OCI-M2 (cell line): Measurements from ENCODE around the gene MTMR11.

Experiments used
- DNase-seq: peaks from one replicate; lab custom pipeline; 2025; ENCODE audit not compliant: unreplicated experiment; lab: John Stamatoyannopoulos, UW

The MTMR11 gene

GRCh38 chr1:149936992-149937705 lies 470 bp upstream of the MTMR11 start:
- DNase-seq, result no peak

GRCh38 chr1:149934356-149934755 lies 2.3 kb downstream of the MTMR11 start:
- no peak for DNase-seq

GRCh38 chr1:149933208-149933607 lies 3.5 kb downstream of the MTMR11 start:
- no peak for DNase-seq

- no peak for DNase-seq
Observed at GRCh38 chr1:149932474-149932873, 4.2 kb downstream of the MTMR11 start.

GRCh38 chr1:149931212-149931790 lies 5.4 kb downstream of the MTMR11 start:
- DNase-seq, result no peak

GRCh38 chr1:149929856-149930255 lies 6.8 kb downstream of the MTMR11 start:
- DNase-seq, result no peak

GRCh38 chr1:149928401-149928724 lies 8.3 kb downstream of the MTMR11 start:
- no peak for DNase-seq

- no peak for DNase-seq
Observed at GRCh38 chr1:149927563-149928400, 8.9 kb downstream of the MTMR11 start, which contains the start of gene SF3B4. Gene SF3B4 (minus strand): TSS chr1:149927803. CDS start chr1:149927759, 44 bp downstream.

- no peak for DNase-seq
Observed at GRCh38 chr1:149927056-149927562, 9.6 kb downstream of the MTMR11 start.

GRCh38 chr1:149926296-149926695 lies 10.4 kb downstream of the MTMR11 start:
- no peak for DNase-seq

GRCh38 chr1:149925751-149926150 lies 10.9 kb downstream of the MTMR11 start:
- DNase-seq, result no peak

GRCh38 chr1:149925345-149925744 lies 11.3 kb downstream of the MTMR11 start:
- DNase-seq, result no peak

GRCh38 chr1:149923626-149924025 lies 13.1 kb downstream of the MTMR11 start:
- DNase-seq, result no peak

- DNase-seq, result no peak
Observed at GRCh38 chr1:149917571-149918144, 19.0 kb downstream of the MTMR11 start, which contains the start of gene SV2A. Gene SV2A (minus strand): TSS chr1:149917844. CDS start chr1:149913840, 4,004 bp downstream.

- DNase-seq, result no peak
Observed at GRCh38 chr1:149916898-149917252, 19.8 kb downstream of the MTMR11 start.

- no peak for DNase-seq
Observed at GRCh38 chr1:149916193-149916897, 20.3 kb downstream of the MTMR11 start.

- DNase-seq, result no peak
Observed at GRCh38 chr1:149915429-149916192, 21.1 kb downstream of the MTMR11 start.

- no peak for DNase-seq
Observed at GRCh38 chr1:149914545-149914944, 22.1 kb downstream of the MTMR11 start.

- no peak for DNase-seq
Observed at GRCh38 chr1:149906570-149907075, 30.1 kb downstream of the MTMR11 start.
